CD8-positive, alpha-beta memory T cell (primary cell): Measurements from ENCODE around the gene LHX1. TPM values are rescaled to one million over a fixed set of nuclear protein-coding genes. Genes with fewer than 3 reads are reported as not detected.

Source experiments
- CTCF ChIA-PET: fragments of 350-600 bp; sonication (Branson Sonifier 250); formaldehyde crosslinking; loops from one replicate; lab custom pipeline; 2021; ENCODE audit warnings: antibody characterized with exemption; lab: Charles Lee
- POLR2A ChIA-PET: fragments of 350-600 bp; sonication (Branson Sonifier 250); formaldehyde crosslinking; loops from one replicate; lab custom pipeline; 2021; ENCODE audit warnings: antibody characterized with exemption; lab: Charles Lee
- DNase-seq, 5 donors: peaks; one replicate each; pipeline versions ENCODE4 v3.0.0 to v3.0.0-alpha.2; 2020 to 2022; ENCODE audit warnings: mixed read lengths in 1 of 5
- H3K27ac ChIP-seq: one replicate; pipeline ENCODE4 v1.7.0; 2013; ENCODE audit warnings: low read depth, mild to moderate bottlenecking, low read length, moderate library complexity
- H3K27me3 ChIP-seq: 2 replicates; pipeline ENCODE4 v1.7.0; 2013; ENCODE audit warnings: low read length, mild to moderate bottlenecking; ENCODE audit not compliant: insufficient read depth, poor library complexity, severe bottlenecking
- H3K36me3 ChIP-seq: 2 replicates; pipeline ENCODE4 v1.7.0; 2013; ENCODE audit warnings: mild to moderate bottlenecking, low read length, moderate library complexity; ENCODE audit not compliant: insufficient read depth
- H3K4me1 ChIP-seq: 2 replicates; pipeline ENCODE4 v1.7.0; 2013; ENCODE audit warnings: mild to moderate bottlenecking, low read length, moderate library complexity; ENCODE audit not compliant: insufficient read depth
- H3K4me3 ChIP-seq: 2 replicates; pipeline ENCODE4 v1.7.0; 2013; ENCODE audit warnings: mild to moderate bottlenecking, low read length
- H3K9me3 ChIP-seq: 2 replicates; pipeline ENCODE4 v1.7.0; 2013; ENCODE audit warnings: mild to moderate bottlenecking, low read length
- H3K27ac Mint-ChIP-seq, 8 donors: one replicate each; pipeline ENCODE4 v1.8.0; 2020 to 2021; ENCODE audit warnings: mixed read lengths in 8 of 8, mild to moderate bottlenecking in 6 of 8, inconsistent platforms in 3 of 8, moderate library complexity in 3 of 8
- H3K27me3 Mint-ChIP-seq, 2 donors: one replicate each; pipeline ENCODE4 v1.8.0; 2020 to 2021; ENCODE audit warnings: mixed read lengths in 2 of 2, mild to moderate bottlenecking in 1 of 2, moderate library complexity in 1 of 2
- H3K36me3 Mint-ChIP-seq, 3 donors: one replicate each; pipeline ENCODE4 v1.8.0; 2020 to 2021; ENCODE audit warnings: mixed read lengths in 3 of 3, inconsistent platforms in 1 of 3, mild to moderate bottlenecking in 1 of 3
- H3K4me1 Mint-ChIP-seq, 3 donors: one replicate each; pipeline ENCODE4 v1.8.0; 2020 to 2021; ENCODE audit warnings: mixed read lengths in 3 of 3, inconsistent platforms in 1 of 3, mild to moderate bottlenecking in 1 of 3
- H3K4me3 Mint-ChIP-seq, 7 donors: one replicate each; pipeline ENCODE4 v1.8.0; 2020 to 2021; ENCODE audit warnings: mixed read lengths in 7 of 7, mild to moderate bottlenecking in 6 of 7, moderate library complexity in 4 of 7, inconsistent platforms in 2 of 7
- H3K9me3 Mint-ChIP-seq, 5 donors: one replicate each; pipeline ENCODE4 v1.8.0; 2020 to 2022; ENCODE audit warnings: mixed read lengths in 5 of 5, mild to moderate bottlenecking in 3 of 5, moderate library complexity in 2 of 5, inconsistent platforms in 1 of 5
- polyA plus RNA-seq: library from polyadenylated mRNA; unstranded; fragments of 300-500 nt; fragmentation: Illumina TruSeq; gene quantifications from one replicate; pipeline ENCODE4 v1.2.3, GENCODE V29; 2021
- total RNA-seq, 2 experiments: library from RNA; stranded (reverse); gene quantifications; one replicate each; pipeline ENCODE4 v1.2.3, GENCODE V29; 2021

The LHX1 gene
- total and polyA plus RNA-seq, 3 experiments from 2014 or later = 0.46 to 0.51 TPM; not detected in 1

- POLR2A ChIA-PET = interaction anchor here (1.1 kb wide), 1 partner anchor 15 kb away, joined by 4 read pairs; the partner anchor contains the start of gene AATF
- Mint-ChIP-seq H3K36me3 (no peaks in the 10 kb centered on the region), H3K27me3 (peaks cover 86 to 92% of the 10 kb centered on the region in 2 donors), H3K9me3 (peaks cover 0 to 2% (median 0%) of the 10 kb centered on the region in 5 donors), H3K27ac (peak overlapping the region in 3 of 8 donors; percentile 21 to 71 (median 64)), H3K4me1 (peaks cover 56 to 78% (median 67%) of the 10 kb centered on the region in 3 donors), H3K4me3 (peak overlapping the region; percentile 51 to 78 (median 68))
- Histone ChIP-seq H3K36me3 (no peaks in the 10 kb centered on the region), H3K4me3 (peak overlapping the region; percentile 31), H3K27ac (no peak overlapping the region), H3K4me1 (peaks cover 66% of the 10 kb centered on the region), H3K27me3 (peaks cover 99% of the 10 kb centered on the region), H3K9me3 (no peaks in the 10 kb centered on the region)
- CTCF ChIA-PET = interaction anchor here (1.0 kb wide), 1 partner anchor 16 kb away, joined by 3 read pairs; the partner anchor contains the start of gene AATF
- DNase-seq = no peak
Observed at GRCh38 chr17:36933512-36934143, 3.6 kb upstream of the LHX1 start.

GRCh38 chr17:36934144-36934691, 3.1 kb upstream of the LHX1 start:
- peak overlapping the region in 2 of 8 donors; percentile 64 to 71 for H3K27ac Mint-ChIP-seq
- peaks cover 71% of the 10 kb centered on the region for H3K4me1 ChIP-seq

GRCh38 chr17:36934692-36935630, 2.3 kb upstream of the LHX1 start:
- peaks cover 0 to 2% (median 1%) of the 10 kb centered on the region in 5 donors for H3K9me3 Mint-ChIP-seq
- no peak overlapping the region for H3K4me3 ChIP-seq
- H3K9me3 ChIP-seq = no peaks in the 10 kb centered on the region

More at GRCh38 chr17:36934144-36934691, 3.1 kb upstream of the LHX1 start:
- Histone ChIP-seq H3K4me3 (peak overlapping the region; percentile 31), H3K36me3 (no peaks in the 10 kb centered on the region), H3K27me3 (peaks cover 99% of the 10 kb centered on the region), H3K9me3 (no peaks in the 10 kb centered on the region), H3K27ac (no peak overlapping the region)
- Mint-ChIP-seq H3K9me3 (peaks cover 0 to 2% (median 0%) of the 10 kb centered on the region in 5 donors), H3K27me3 (peaks cover 86 to 92% of the 10 kb centered on the region in 2 donors), H3K36me3 (no peaks in the 10 kb centered on the region), H3K4me1 (peaks cover 57 to 79% (median 67%) of the 10 kb centered on the region in 3 donors), H3K4me3 (peak overlapping the region; percentile 51 to 78 (median 68))
- POLR2A ChIA-PET = interaction anchor here (1.1 kb wide), 1 partner anchor 15 kb away, joined by 4 read pairs; the partner anchor contains the start of gene AATF
- CTCF ChIA-PET = interaction anchor here (1.0 kb wide), 1 partner anchor 15 kb away, joined by 3 read pairs; the partner anchor contains the start of gene AATF
- no peak for DNase-seq

GRCh38 chr17:36935671-36936454, 1.4 kb upstream of the LHX1 start:
- Histone ChIP-seq H3K4me3 (no peak overlapping the region), H3K27me3 (peaks cover 96% of the 10 kb centered on the region), H3K27ac (no peak overlapping the region), H3K9me3 (no peaks in the 10 kb centered on the region), H3K36me3 (no peaks in the 10 kb centered on the region), H3K4me1 (peaks cover 78% of the 10 kb centered on the region)
- DNase-seq = no peak
- peak overlapping the region; percentile 39 to 90 (median 68) for H3K4me3 Mint-ChIP-seq
- CTCF ChIA-PET = no interaction called here
- POLR2A ChIA-PET = no interaction called here
- H3K9me3 Mint-ChIP-seq = peaks cover 0 to 2% (median 2%) of the 10 kb centered on the region in 5 donors
- H3K27ac Mint-ChIP-seq = peak overlapping the region in 2 of 8 donors; percentile 53 to 87
- peaks cover 87 to 91% of the 10 kb centered on the region in 2 donors for H3K27me3 Mint-ChIP-seq
- H3K4me1 Mint-ChIP-seq = peaks cover 66 to 92% (median 74%) of the 10 kb centered on the region in 3 donors
- H3K36me3 Mint-ChIP-seq = no peaks in the 10 kb centered on the region

More at GRCh38 chr17:36934692-36935630, 2.3 kb upstream of the LHX1 start:
- H3K4me3 Mint-ChIP-seq = peak overlapping the region; percentile 57 to 76 (median 74)
- peaks cover 61 to 83% (median 72%) of the 10 kb centered on the region in 3 donors for H3K4me1 Mint-ChIP-seq
- Histone ChIP-seq H3K27ac (no peak overlapping the region), H3K27me3 (peaks cover 99% of the 10 kb centered on the region), H3K36me3 (no peaks in the 10 kb centered on the region), H3K4me1 (peaks cover 78% of the 10 kb centered on the region)
- H3K27me3 Mint-ChIP-seq = peaks cover 86 to 91% of the 10 kb centered on the region in 2 donors
- H3K36me3 Mint-ChIP-seq = no peaks in the 10 kb centered on the region
- POLR2A ChIA-PET = interaction anchor here (1.1 kb wide), 1 partner anchor 14 kb away, joined by 4 read pairs; the partner anchor contains the start of gene AATF
- CTCF ChIA-PET = interaction anchor here (0.7 kb wide), 1 partner anchor 332 kb away, joined by 3 read pairs; no protein-coding TSS in a partner anchor
- peak overlapping the region in 3 of 8 donors; percentile 32 to 64 (median 54) for H3K27ac Mint-ChIP-seq
- peak in 1 of 5 donors; percentile 66 for DNase-seq

- peak overlapping the region; percentile 39 for H3K4me3 ChIP-seq
- ChIA-PET CTCF (no interaction called here), POLR2A (interaction anchor here (1.9 kb wide), 1 partner anchor 12 kb away, joined by 7 read pairs; the partner anchor contains the start of gene AATF)
- H3K4me1 ChIP-seq = peaks cover 78% of the 10 kb centered on the region
- peaks cover 67 to 93% (median 76%) of the 10 kb centered on the region in 3 donors for H3K4me1 Mint-ChIP-seq
- H3K36me3 ChIP-seq = no peaks in the 10 kb centered on the region
- peaks cover 87 to 91% of the 10 kb centered on the region in 2 donors for H3K27me3 Mint-ChIP-seq
- H3K27me3 ChIP-seq = peaks cover 96% of the 10 kb centered on the region
- peaks cover 0 to 1% (median 0%) of the 10 kb centered on the region in 3 donors for H3K36me3 Mint-ChIP-seq
- peak overlapping the region in 2 of 8 donors; percentile 53 to 87 for H3K27ac Mint-ChIP-seq
- peak overlapping the region; percentile 75 to 90 (median 80) for H3K4me3 Mint-ChIP-seq
- DNase-seq = no peak
- no peaks in the 10 kb centered on the region for H3K9me3 ChIP-seq
- H3K27ac ChIP-seq = no peak overlapping the region
- peaks cover 0 to 2% (median 2%) of the 10 kb centered on the region in 5 donors for H3K9me3 Mint-ChIP-seq
Observed at GRCh38 chr17:36936455-36937000, 747 bp upstream of the LHX1 start.

GRCh38 chr17:36937959-36938565, 787 bp downstream of the LHX1 start:
- Mint-ChIP-seq H3K27me3 (peaks cover 79 to 80% of the 10 kb centered on the region in 2 donors), H3K4me3 (peak overlapping the region; percentile 75 to 87 (median 80)), H3K4me1 (peaks cover 57 to 82% (median 64%) of the 10 kb centered on the region in 3 donors), H3K9me3 (peaks cover 0 to 3% (median 2%) of the 10 kb centered on the region in 5 donors), H3K36me3 (peaks cover 0 to 3% (median 0%) of the 10 kb centered on the region in 3 donors), H3K27ac (peak overlapping the region in 3 of 8 donors; percentile 12 to 87 (median 71))
- Histone ChIP-seq H3K27me3 (peaks cover 97% of the 10 kb centered on the region), H3K4me3 (peak overlapping the region; percentile 39), H3K27ac (no peak overlapping the region), H3K36me3 (no peaks in the 10 kb centered on the region), H3K9me3 (no peaks in the 10 kb centered on the region), H3K4me1 (peaks cover 73% of the 10 kb centered on the region)
- POLR2A ChIA-PET = interaction anchor here (1.9 kb wide), 1 partner anchor 11 kb away, joined by 7 read pairs; the partner anchor contains the start of gene AATF
- CTCF ChIA-PET = interaction anchor here (0.8 kb wide), 1 partner anchor 11 kb away, joined by 3 read pairs; the partner anchor contains the start of gene AATF
- DNase-seq = no peak
